Measurements from ENCODE around the gene CFAP77.

DNA sequence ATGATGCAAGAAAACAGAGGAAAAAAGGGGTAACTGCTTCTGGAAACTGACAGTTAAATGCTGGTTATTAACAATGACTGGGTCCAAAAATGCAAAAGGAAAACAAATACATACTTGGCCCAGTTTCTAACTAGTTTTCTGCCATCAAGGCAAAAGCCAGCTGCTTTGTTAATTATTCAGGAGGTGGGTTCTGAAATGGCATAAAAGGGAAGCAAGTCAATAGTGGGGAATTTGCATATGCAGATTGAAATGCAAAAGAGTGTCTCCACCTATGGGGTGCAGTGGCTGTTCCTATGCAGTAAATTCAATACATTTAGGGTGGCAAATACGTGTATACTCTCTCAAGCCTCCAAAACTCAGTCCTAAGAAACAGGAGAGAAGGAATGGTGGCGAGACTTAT, 205.8 kb downstream of the CFAP77 start:
- TF ChIP-seq, protein P1, sequence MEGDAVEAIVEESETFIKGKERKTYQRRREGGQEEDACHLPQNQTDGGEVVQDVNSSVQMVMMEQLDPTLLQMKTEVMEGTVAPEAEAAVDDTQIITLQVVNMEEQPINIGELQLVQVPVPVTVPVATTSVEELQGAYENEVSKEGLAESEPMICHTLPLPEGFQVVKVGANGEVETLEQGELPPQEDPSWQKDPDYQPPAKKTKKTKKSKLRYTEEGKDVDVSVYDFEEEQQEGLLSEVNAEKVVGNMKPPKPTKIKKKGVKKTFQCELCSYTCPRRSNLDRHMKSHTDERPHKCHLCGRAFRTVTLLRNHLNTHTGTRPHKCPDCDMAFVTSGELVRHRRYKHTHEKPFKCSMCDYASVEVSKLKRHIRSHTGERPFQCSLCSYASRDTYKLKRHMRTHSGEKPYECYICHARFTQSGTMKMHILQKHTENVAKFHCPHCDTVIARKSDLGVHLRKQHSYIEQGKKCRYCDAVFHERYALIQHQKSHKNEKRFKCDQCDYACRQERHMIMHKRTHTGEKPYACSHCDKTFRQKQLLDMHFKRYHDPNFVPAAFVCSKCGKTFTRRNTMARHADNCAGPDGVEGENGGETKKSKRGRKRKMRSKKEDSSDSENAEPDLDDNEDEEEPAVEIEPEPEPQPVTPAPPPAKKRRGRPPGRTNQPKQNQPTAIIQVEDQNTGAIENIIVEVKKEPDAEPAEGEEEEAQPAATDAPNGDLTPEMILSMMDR (conservative IDR thresholded peaks at IDR 0.05; ENCODE audit: low read depth, low read length) = no peak
- no peak for TF ChIP-seq EZH2 (IDR thresholded peaks at IDR 0.05; ENCODE audit: borderline replicate concordance, low read depth, low read length, poor library complexity, severe bottlenecking)

All from A673 (cell line).